ENCODE measurements around the gene MXD3. TPM values are rescaled to one million over a fixed set of nuclear protein-coding genes. Genes with fewer than 3 reads are reported as not detected.

MXD3 gene
- 14.3 and 15.7 TPM in 2 replicates for total RNA-seq (2013; cell fraction: nucleolus; rRNA removed)
- total RNA-seq (2014; rRNA removed) (26.9 and 27.4 TPM in 2 replicates), total RNA-seq (2014; rRNA removed; fragmentation: Illumina TruSeq; extraction: Trizol) (3.5 and 3.8 TPM in 2 replicates), total RNA-seq (2021) (20.5 and 26.7 TPM in 2 replicates), polyA plus RNA-seq (2011; rRNA removed) (4.1 and 13.3 TPM in 2 replicates), polyA plus RNA-seq (2014; fragmentation: Illumina TruSeq; extraction: Trizol) (0.79 and 1.7 TPM in 2 replicates), polyA plus RNA-seq (2014; fragmentation: Nextera tagmentation; extraction: Ambion mirVana) (under 1 TPM; 0.24 to 0.93 TPM), polyA plus RNA-seq (2014; rRNA removed) (29.8 and 36.2 TPM in 2 replicates), polyA plus RNA-seq (2016; fragmentation: Nextera tagmentation; extraction: Ambion mirVana) (10 to 100 TPM; 13.7 to 15.5 TPM), polyA minus RNA-seq (2011; rRNA and poly(A)+ RNA removed) (3.0 and 7.4 TPM in 2 replicates), Bru-seq, nascent RNA (percentile 60 among the genes with signal in this experiment), BruChase-seq, experiment 1, labeled RNA remaining after a 6-hour chase (percentile 76 among the genes with signal in this experiment), BruChase-seq, experiment 2, labeled RNA remaining after a 2-hour chase (percentile 68 among the genes with signal in this experiment)
- polyA plus RNA-seq (2011; ENCODE audit: low read depth) = 2.8 TPM
- polyA plus RNA-seq (2011; cell fraction: cytosol; rRNA removed) = 13.5 and 26.2 TPM in 2 replicates
- 63.9 and 69.4 TPM in 2 replicates for polyA plus RNA-seq (2011; cell fraction: nucleus; rRNA removed)
- 14.0 and 14.1 TPM in 2 replicates for polyA plus RNA-seq (2012)
- polyA minus RNA-seq (2011; cell fraction: cytosol; rRNA and poly(A)+ RNA removed) = 3.8 and 6.5 TPM in 2 replicates
- 9.9 and 20.9 TPM in 2 replicates for polyA minus RNA-seq (2011; cell fraction: nucleus; rRNA and poly(A)+ RNA removed)
- long read RNA-seq, experiment 1, partial matches to known transcripts = 0 of 4 reads
- long read RNA-seq, experiment 1, other reads (novel, unspliced or antisense) = 1 of 4 reads
- long read RNA-seq, experiment 2, transcript MXD3-203 (6 exons, 1,483 nt) = major isoform, 5 of 10 reads
- long read RNA-seq, experiment 2, partial matches to known transcripts = 0 of 10 reads
- long read RNA-seq, experiment 2, other reads (novel, unspliced or antisense) = 4 of 10 reads

- Histone ChIP-seq H3K36me3 (ENCODE audit: control insufficient read depth in 2 of 2, insufficient read depth in 2 of 2, low read length in 1 of 2) (peaks cover 0 to 6% of the 10 kb centered on the region in 2 experiments; a peak in 3 of 4 replicates), H3K9me3 (replicated peaks; ENCODE audit: control insufficient read depth, insufficient read depth, low read length) (no peaks in the 10 kb centered on the region), H3K4me2 (ENCODE audit: control insufficient read depth, insufficient read depth) (peak within 1 kb of the TSS; percentile 96), H3K4me1 (ENCODE audit: control insufficient read depth, insufficient read depth, low read length) (peaks cover 17% of the 10 kb centered on the region), H3K4me3 (peak within 1 kb of the TSS; percentile 93), H3K9ac (ENCODE audit: control insufficient read depth, insufficient read depth, low read length) (peak within 1 kb of the TSS; percentile 89), H3K79me2 (ENCODE audit: control insufficient read depth, insufficient read depth, low read length) (peaks cover 4% of the 10 kb centered on the region), H2AFZ (ENCODE audit: control insufficient read depth, low read depth, low read length) (peak within 1 kb of the TSS; percentile 66), H3K27me3 (replicated peaks in 1 of 2; ENCODE audit: control insufficient read depth in 2 of 2, insufficient read depth in 2 of 2, low read length in 1 of 2) (no peaks in the 10 kb centered on the region), H4K20me1 (ENCODE audit: control insufficient read depth, insufficient read depth) (no peaks in the 10 kb centered on the region), H3K27ac (ENCODE audit: control insufficient read depth, insufficient read depth) (peak within 1 kb of the TSS; percentile 92)
- BruUV-seq (replicated peaks) = no TSS peak
- intact Hi-C loops (cut with micrococcal nuclease; ENCODE audit: unreplicated experiment) (loop anchor here (5.0 kb wide), 2 partner anchors 50 to 190 kb away; no protein-coding TSS in a partner anchor), in situ Hi-C loops (cut with MboI) (no loop called here)
- ChIA-PET RAD21 (ENCODE audit: unreplicated experiment) (interaction anchor here (0.9 to 2.3 kb wide), 12 partner anchors 10 to 665 kb away, joined by 3 to 12 read pairs (median 3); partner anchors contain the start of genes LMAN2 and TSPAN17), CTCF (interaction anchor here (0.5 to 3.5 kb wide), 18 partner anchors 11 to 240 kb away, joined by 3 to 13 read pairs (median 5); no protein-coding TSS in a partner anchor), SMC1A (ENCODE audit: uncharacterized antibody, unreplicated experiment) (interaction anchor here (1.1 to 4.9 kb wide), 6 partner anchors 11 to 78 kb away, joined by 3 to 26 read pairs (median 4); no protein-coding TSS in a partner anchor), POLR2A (interaction anchor here (0.6 to 2.3 kb wide), 9 partner anchors 8 to 281 kb away, joined by 3 to 7 read pairs (median 3); partner anchors contain the start of genes DOK3, PRELID1, RAB24 and RGS14)
- DNase-seq (ENCODE audit: low read depth, low spot score) (peak; percentile 76), FAIRE-seq (peak; percentile 93), ATAC-seq (peak; percentile 89)
- WGBS (ENCODE audit: insufficient coverage, insufficient replicate concordance, low lambda C conversion rate, missing lambda C conversion rate) = 1% methylated on average over 68 of the region's 78 CpGs
- TF ChIP-seq ZNF24 (IDR thresholded peaks at IDR 0.05) (no peak), FOS (IDR thresholded peaks at IDR 0.05; ENCODE audit: borderline replicate concordance, extremely low read depth, insufficient read length) (peak; percentile 24), NKRF (conservative IDR thresholded peaks at IDR 0.05) (peak; percentile 97), NFYB (IDR thresholded peaks at IDR 0.05; ENCODE audit: insufficient read depth, low read depth, low read length) (peak; percentile 97), SIN3A (IDR thresholded peaks at IDR 0.05; ENCODE audit: low read depth, low read length) (peak; percentile 96), MLLT1 (IDR thresholded peaks at IDR 0.05) (no peak), BCLAF1 (IDR thresholded peaks at IDR 0.05) (no peak), NRF1 (conservative IDR thresholded peaks at IDR 0.05; ENCODE audit: low read depth, low read length) (peak; percentile 44), CREB1 (IDR thresholded peaks at IDR 0.05; ENCODE audit: low read depth) (peak; percentile 81), MYC (IDR thresholded peaks at IDR 0.05; ENCODE audit: insufficient read depth, insufficient read length, insufficient replicate concordance, low read length, severe bottlenecking) (peak; percentile 68)
Observed at GRCh38 chr5:177311723-177312648, at the start of gene MXD3. Gene MXD3 (minus strand): TSS chr5:177311898. CDS start chr5:177311830, 68 bp downstream.

Measured in GM12878 (cell line).